GM23248 (cell line): ENCODE data around the gene TYMP.

ENCODE experiments used
- EZH2 ChIP-seq: fragments of 200-600 bp; sonication (generic); IDR thresholded peaks from 2 replicates; pipeline ENCODE4 v1.6.1; 2018; ENCODE audit warnings: antibody characterized with exemption, mild to moderate bottlenecking; ENCODE audit not compliant: insufficient read depth, poor library complexity, severe bottlenecking
- EZH2phosphoT487 ChIP-seq: fragments of 200-600 bp; sonication (generic); IDR thresholded peaks from 2 replicates; pipeline ENCODE4 v1.6.1; 2018; ENCODE audit warnings: antibody characterized with exemption, moderate library complexity, mild to moderate bottlenecking, low read depth; ENCODE audit not compliant: insufficient read depth

DNA sequence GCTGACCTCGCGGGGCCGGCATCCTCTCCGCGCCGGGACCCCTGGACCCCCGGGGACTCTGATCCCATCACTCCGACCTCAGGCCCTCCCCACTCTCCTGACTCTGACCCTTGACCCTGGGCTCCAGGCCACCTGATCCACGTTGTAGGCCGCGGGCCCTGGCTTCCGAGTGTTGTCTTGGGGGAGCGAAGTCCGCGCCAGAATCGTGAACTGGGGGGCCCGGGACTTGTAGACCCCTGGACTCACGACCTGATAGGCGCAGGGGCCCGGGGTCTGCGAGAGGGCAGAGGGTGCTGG is 716 bp upstream of the TYMP start:
- no peak for TF ChIP-seq EZH2
- no peak for TF ChIP-seq EZH2phosphoT487
